Lung (tissue), 12 donors: Measurements from ENCODE around the gene NT5DC2. TPM values are rescaled to one million over a fixed set of nuclear protein-coding genes. Genes with fewer than 3 reads are reported as not detected.

Experiments used
- ATAC-seq: fragments of 200-7000 bp; cut with Tn5 transposase; one replicate; pipeline ENCODE4 v1.9.1; 2020; ENCODE audit warnings: moderate number of reproducible peaks; ENCODE audit not compliant: insufficient read depth, low FRiP score
- DNase-seq, 3 donors: peaks; one replicate each; pipeline ENCODE4 v3.0.0-alpha.2; 2013 to 2017
- H3K27ac ChIP-seq, 2 donors: one replicate each; pipeline ENCODE4 v1.5.1; 2013; ENCODE audit warnings: mild to moderate bottlenecking in 2 of 2, moderate library complexity in 2 of 2, control low read depth in 1 of 2, inconsistent platforms in 1 of 2, low read depth in 1 of 2, low read length in 1 of 2
- H3K27me3 ChIP-seq, 3 donors: one replicate each; pipeline ENCODE4 v1.5.1; 2013; ENCODE audit warnings: low read length in 2 of 3; ENCODE audit not compliant: control insufficient read depth in 3 of 3, insufficient read depth in 3 of 3
- H3K36me3 ChIP-seq, 4 donors: one replicate each; pipeline ENCODE4 v1.5.1; 2013; ENCODE audit warnings: low read length in 4 of 4, mild to moderate bottlenecking in 1 of 4, moderate library complexity in 1 of 4; ENCODE audit not compliant: control insufficient read depth in 4 of 4, insufficient read depth in 4 of 4
- H3K4me1 ChIP-seq, 5 donors: one replicate each; pipeline ENCODE4 v1.5.1; 2013; ENCODE audit warnings: low read length in 5 of 5, mild to moderate bottlenecking in 2 of 5, moderate library complexity in 1 of 5; ENCODE audit not compliant: control insufficient read depth in 5 of 5, insufficient read depth in 5 of 5
- H3K4me3 ChIP-seq: one replicate; pipeline ENCODE4 v1.5.1; 2013; ENCODE audit warnings: mild to moderate bottlenecking, control low read depth, moderate library complexity
- H3K9ac ChIP-seq, 2 donors: one replicate each; pipeline ENCODE4 v1.5.1; 2013; ENCODE audit warnings: low read length in 2 of 2, control low read depth in 1 of 2; ENCODE audit not compliant: insufficient read depth in 1 of 2
- H3K9me3 ChIP-seq, 4 donors: one replicate each; pipeline ENCODE4 v1.5.1; 2013; ENCODE audit warnings: low read length in 3 of 4, mild to moderate bottlenecking in 1 of 4, moderate library complexity in 1 of 4; ENCODE audit not compliant: control insufficient read depth in 4 of 4, insufficient read depth in 3 of 4
- WGBS, 2 donors: extraction: QIAGEN DNeasy Blood & Tissue Kit; methylation state at CpG; one replicate each; pipeline ENCODE4 v1.1.7; 2013; 5-methylcytosine and 5-hydroxymethylcytosine counted together
- polyA plus RNA-seq, 2 donors: library from polyadenylated mRNA; stranded (reverse); fragments of 200-250 nt; gene quantifications; one replicate each; pipeline ENCODE4 v1.2.1, GENCODE V29; 2013
- total RNA-seq, 2 donors: library from RNA; depleted of rRNA in 1 of 2; stranded (reverse); fragments of >200 nt in 1 of 2; gene quantifications; one replicate each; pipeline ENCODE4 v1.2.1, GENCODE V29; 2014 to 2021
- TF ChIP-seq, protein P1 (sequence below): IDR thresholded peaks from 2 replicates; pipeline ENCODE4 v1.5.1; 2012; ENCODE audit warnings: mild to moderate bottlenecking; ENCODE audit errors: control extremely low read depth, extremely low read depth
- donor health status: control.
- donor health status: control.
- donor health status: Bipolar disorder and iron deficiency.
- donor health status: healthy.
- donor health status: DM: yes; HTN: yes; CAD: no.

The NT5DC2 gene
- total and polyA plus RNA-seq, 4 donors: 32.7 to 85.6 (median 51.2) TPM

DNA sequence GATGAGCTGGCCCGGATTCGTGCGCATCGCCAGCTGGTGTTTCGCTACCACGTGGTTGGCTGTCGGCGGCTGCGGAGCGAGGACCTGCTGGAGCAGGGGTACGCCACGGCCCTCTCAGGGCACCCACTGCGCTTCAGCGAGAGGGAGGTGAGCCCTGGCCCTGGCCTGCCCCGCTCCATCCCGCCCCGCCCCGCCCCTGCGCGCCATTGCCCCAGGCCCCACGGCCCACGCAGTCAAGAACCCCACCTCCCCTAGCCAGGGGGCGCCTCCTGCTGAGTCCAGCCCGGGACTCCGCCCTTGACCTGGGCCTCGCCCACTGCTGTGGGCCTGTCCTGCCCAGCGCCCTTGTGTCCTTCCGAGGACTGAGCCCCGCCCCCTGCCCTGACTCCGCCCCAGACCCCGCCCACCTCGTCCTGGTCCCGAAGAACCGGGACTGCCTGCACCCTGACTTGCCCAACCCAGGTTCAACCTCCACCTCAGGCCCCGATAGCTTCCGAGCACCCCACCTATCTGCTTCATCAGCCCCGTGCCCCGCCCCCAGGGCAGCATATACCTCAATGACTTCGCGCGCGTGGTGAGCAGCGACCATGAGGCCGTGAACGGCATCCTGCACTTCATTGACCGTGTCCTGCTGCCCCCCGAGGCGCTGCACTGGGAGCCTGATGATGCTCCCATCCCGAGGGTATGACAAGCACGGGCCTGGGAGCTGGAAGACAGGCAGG is 14.8 kb downstream of the NT5DC2 start:
- DNase-seq (no peak), ATAC-seq (no peak)
- H3K4me1 ChIP-seq: peaks cover 0 to 7% (median 0%) of the 10 kb centered on the region in 5 donors
- 70 to 74% methylated on average over 44 to 50 of the region's 50 CpGs for WGBS, 2 donors
- TF ChIP-seq, protein P1, sequence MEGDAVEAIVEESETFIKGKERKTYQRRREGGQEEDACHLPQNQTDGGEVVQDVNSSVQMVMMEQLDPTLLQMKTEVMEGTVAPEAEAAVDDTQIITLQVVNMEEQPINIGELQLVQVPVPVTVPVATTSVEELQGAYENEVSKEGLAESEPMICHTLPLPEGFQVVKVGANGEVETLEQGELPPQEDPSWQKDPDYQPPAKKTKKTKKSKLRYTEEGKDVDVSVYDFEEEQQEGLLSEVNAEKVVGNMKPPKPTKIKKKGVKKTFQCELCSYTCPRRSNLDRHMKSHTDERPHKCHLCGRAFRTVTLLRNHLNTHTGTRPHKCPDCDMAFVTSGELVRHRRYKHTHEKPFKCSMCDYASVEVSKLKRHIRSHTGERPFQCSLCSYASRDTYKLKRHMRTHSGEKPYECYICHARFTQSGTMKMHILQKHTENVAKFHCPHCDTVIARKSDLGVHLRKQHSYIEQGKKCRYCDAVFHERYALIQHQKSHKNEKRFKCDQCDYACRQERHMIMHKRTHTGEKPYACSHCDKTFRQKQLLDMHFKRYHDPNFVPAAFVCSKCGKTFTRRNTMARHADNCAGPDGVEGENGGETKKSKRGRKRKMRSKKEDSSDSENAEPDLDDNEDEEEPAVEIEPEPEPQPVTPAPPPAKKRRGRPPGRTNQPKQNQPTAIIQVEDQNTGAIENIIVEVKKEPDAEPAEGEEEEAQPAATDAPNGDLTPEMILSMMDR: no peak
- no peak overlapping the region for H3K27ac ChIP-seq
- no peak overlapping the region for H3K9ac ChIP-seq
- peaks cover 0 to 31% (median 3%) of the 10 kb centered on the region in 4 donors for H3K36me3 ChIP-seq
- no peaks in the 10 kb centered on the region for H3K9me3 ChIP-seq
- peak overlapping the region; percentile 7 for H3K4me3 ChIP-seq
- H3K27me3 ChIP-seq: no peaks in the 10 kb centered on the region

- TF ChIP-seq, protein P1: no peak
- Histone ChIP-seq H3K9ac (no peak overlapping the region), H3K9me3 (no peaks in the 10 kb centered on the region), H3K27ac (no peak overlapping the region), H3K4me1 (peaks cover 0 to 7% (median 0%) of the 10 kb centered on the region in 5 donors), H3K36me3 (peaks cover 0 to 24% (median 2%) of the 10 kb centered on the region in 4 donors), H3K27me3 (no peaks in the 10 kb centered on the region), H3K4me3 (peak overlapping the region; percentile 7)
- ATAC-seq: no peak
- DNase-seq: no peak
- 88 to 96% methylated on average over 25 of the region's 25 CpGs for WGBS, 2 donors
Observed at GRCh38 chr3:52517796-52518722, 15.6 kb downstream of the NT5DC2 start.

- no peak for ATAC-seq
- Histone ChIP-seq H3K27me3 (no peaks in the 10 kb centered on the region), H3K27ac (no peak overlapping the region), H3K9me3 (no peaks in the 10 kb centered on the region), H3K36me3 (peaks cover 0 to 14% (median under 1%) of the 10 kb centered on the region in 4 donors), H3K9ac (no peak overlapping the region), H3K4me3 (no peak overlapping the region), H3K4me1 (peaks cover 0 to 7% (median 0%) of the 10 kb centered on the region in 5 donors)
- 95 to 96% methylated on average over 19 of the region's 19 CpGs for WGBS, 2 donors
- no peak for DNase-seq
- TF ChIP-seq, protein P1: no peak
Observed at GRCh38 chr3:52516509-52517195, 17.0 kb downstream of the NT5DC2 start.
